Osteocyte (in vitro differentiated cells): Measurements from ENCODE around the gene ANTXR1. TPM values are rescaled to one million over a fixed set of nuclear protein-coding genes. Genes with fewer than 3 reads are reported as not detected.
"Not testable (repeated sequence)": the region's sequence is repeated elsewhere in the genome, so short reads cannot be mapped to it uniquely, and the experiment has no call there.

Experiments
- DNase-seq: peaks from one replicate; pipeline ENCODE4 v3.0.0; 2021; ENCODE audit warnings: mixed read lengths; ENCODE audit not compliant: unreplicated experiment; ENCODE audit errors: extremely low spot score
- H3K27ac Mint-ChIP-seq: one replicate; pipeline ENCODE4 v1.8.0; 2021; ENCODE audit warnings: mild to moderate bottlenecking, mixed read lengths; ENCODE audit not compliant: unreplicated experiment
- H3K27me3 Mint-ChIP-seq: one replicate; pipeline ENCODE4 v1.8.0; 2021; ENCODE audit warnings: mixed read lengths; ENCODE audit not compliant: unreplicated experiment
- H3K36me3 Mint-ChIP-seq: one replicate; pipeline ENCODE4 v1.8.0; 2021; ENCODE audit warnings: mixed read lengths; ENCODE audit not compliant: unreplicated experiment
- H3K4me1 Mint-ChIP-seq: one replicate; pipeline ENCODE4 v1.8.0; 2021; ENCODE audit warnings: mixed read lengths; ENCODE audit not compliant: unreplicated experiment
- H3K4me3 Mint-ChIP-seq: one replicate; pipeline ENCODE4 v1.8.0; 2021; ENCODE audit warnings: mild to moderate bottlenecking, moderate library complexity, mixed read lengths; ENCODE audit not compliant: unreplicated experiment
- H3K9me3 Mint-ChIP-seq: one replicate; pipeline ENCODE4 v1.8.0; 2021; ENCODE audit warnings: mixed read lengths; ENCODE audit not compliant: unreplicated experiment
- total RNA-seq: library from RNA; stranded (reverse); gene quantifications from 2 replicates; pipeline ENCODE4 v1.2.1, GENCODE V29; 2021
- TF ChIP-seq, protein P1 (sequence below): fragments of 200-600 bp; sonication (generic); IDR thresholded peaks from 2 replicates; pipeline ENCODE4 v1.5.0; 2021; ENCODE audit warnings: antibody characterized with exemption, mild to moderate bottlenecking, moderate library complexity

Gene ANTXR1
- total RNA-seq, 1 donor from 2014 or later, result 144 TPM

DNA sequence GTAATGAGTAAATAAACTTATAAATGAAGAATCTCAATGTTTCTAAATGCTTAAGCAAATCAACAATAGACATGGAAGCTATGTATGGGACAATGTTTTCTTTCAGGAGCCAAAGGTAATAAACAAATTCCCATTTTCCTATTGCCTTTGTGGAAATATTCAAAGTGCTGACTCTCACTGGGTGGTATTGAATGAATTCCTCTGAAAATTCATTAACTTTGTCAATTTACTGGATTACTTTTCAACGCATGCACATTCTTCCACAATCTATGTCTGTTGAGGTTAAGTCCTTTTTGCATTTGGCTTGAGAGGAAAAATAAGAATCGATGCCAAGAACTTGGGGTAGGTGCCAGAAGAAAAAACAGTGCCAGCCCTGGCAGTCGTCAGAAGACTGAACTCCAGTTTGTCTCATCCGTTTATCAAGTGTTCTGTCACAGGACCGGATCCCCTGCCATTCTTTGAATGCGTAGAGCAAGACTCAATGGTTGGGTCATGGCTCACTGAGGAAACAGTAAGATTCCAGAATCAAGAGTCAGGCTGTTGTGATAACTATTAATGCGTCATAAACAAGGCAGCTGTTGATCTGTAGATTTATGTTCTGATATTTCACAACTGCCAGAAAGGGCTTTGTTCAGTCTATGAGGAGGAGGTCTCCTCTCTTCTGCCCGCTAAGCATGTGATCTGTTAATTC is 240.8 kb downstream of the ANTXR1 start:
- H3K4me1 Mint-ChIP-seq, result peaks cover 10% of the 10 kb centered on the region
- no peak for DNase-seq
- H3K9me3 Mint-ChIP-seq, result peaks cover 16% of the 10 kb centered on the region

GRCh38 chr2:69255760-69256159 is 242.8 kb downstream of the ANTXR1 start:
- Mint-ChIP-seq H3K9me3 (peaks cover 31% of the 10 kb centered on the region), H3K4me1 (peaks cover 10% of the 10 kb centered on the region), H3K4me3 (no peak overlapping the region), H3K27ac (no peak overlapping the region), H3K36me3 (peaks cover 6% of the 10 kb centered on the region), H3K27me3 (peaks cover 5% of the 10 kb centered on the region)
- TF ChIP-seq, protein P1, sequence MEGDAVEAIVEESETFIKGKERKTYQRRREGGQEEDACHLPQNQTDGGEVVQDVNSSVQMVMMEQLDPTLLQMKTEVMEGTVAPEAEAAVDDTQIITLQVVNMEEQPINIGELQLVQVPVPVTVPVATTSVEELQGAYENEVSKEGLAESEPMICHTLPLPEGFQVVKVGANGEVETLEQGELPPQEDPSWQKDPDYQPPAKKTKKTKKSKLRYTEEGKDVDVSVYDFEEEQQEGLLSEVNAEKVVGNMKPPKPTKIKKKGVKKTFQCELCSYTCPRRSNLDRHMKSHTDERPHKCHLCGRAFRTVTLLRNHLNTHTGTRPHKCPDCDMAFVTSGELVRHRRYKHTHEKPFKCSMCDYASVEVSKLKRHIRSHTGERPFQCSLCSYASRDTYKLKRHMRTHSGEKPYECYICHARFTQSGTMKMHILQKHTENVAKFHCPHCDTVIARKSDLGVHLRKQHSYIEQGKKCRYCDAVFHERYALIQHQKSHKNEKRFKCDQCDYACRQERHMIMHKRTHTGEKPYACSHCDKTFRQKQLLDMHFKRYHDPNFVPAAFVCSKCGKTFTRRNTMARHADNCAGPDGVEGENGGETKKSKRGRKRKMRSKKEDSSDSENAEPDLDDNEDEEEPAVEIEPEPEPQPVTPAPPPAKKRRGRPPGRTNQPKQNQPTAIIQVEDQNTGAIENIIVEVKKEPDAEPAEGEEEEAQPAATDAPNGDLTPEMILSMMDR, result no peak
- no peak for DNase-seq

More for the DNA sequence above, 240.8 kb downstream of the ANTXR1 start:
- Mint-ChIP-seq H3K27ac (peak overlapping the region; percentile 15), H3K4me3 (no peak overlapping the region), H3K36me3 (peaks cover 2% of the 10 kb centered on the region), H3K27me3 (peaks cover 5% of the 10 kb centered on the region)
- TF ChIP-seq, protein P1, result no peak

- DNase-seq, H3K4me3 Mint-ChIP-seq, H3K27me3 Mint-ChIP-seq, H3K36me3 Mint-ChIP-seq, H3K4me1 Mint-ChIP-seq, H3K27ac Mint-ChIP-seq: not testable (repeated sequence)
- peaks cover 55% of the 10 kb centered on the region for H3K9me3 Mint-ChIP-seq
These were observed 247.1 kb downstream of the ANTXR1 start for GRCh38 chr2:69259994-69260591.

DNA sequence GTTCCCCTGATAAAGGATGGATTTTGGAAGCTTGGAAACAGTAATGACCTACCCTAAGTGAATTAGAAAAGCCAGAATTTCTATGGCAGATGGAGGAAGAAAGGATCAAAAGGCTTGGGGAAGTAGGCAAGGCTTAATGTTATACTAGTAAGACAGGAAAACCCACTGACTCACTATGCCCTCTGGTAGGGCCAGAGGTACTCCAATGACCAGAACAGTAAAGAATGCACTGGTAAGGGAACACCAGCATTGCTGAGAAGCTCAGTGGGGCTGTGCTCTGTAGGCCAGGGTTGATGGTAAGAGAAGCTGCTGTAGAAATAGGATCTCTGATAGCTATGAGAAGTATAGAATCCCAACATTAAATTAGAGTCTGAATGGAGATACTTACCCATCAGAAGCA is 247.7 kb downstream of the ANTXR1 start:
- Mint-ChIP-seq H3K27ac (no peak overlapping the region), H3K9me3 (peaks cover 55% of the 10 kb centered on the region)
- TF ChIP-seq, protein P1, result no peak

DNA sequence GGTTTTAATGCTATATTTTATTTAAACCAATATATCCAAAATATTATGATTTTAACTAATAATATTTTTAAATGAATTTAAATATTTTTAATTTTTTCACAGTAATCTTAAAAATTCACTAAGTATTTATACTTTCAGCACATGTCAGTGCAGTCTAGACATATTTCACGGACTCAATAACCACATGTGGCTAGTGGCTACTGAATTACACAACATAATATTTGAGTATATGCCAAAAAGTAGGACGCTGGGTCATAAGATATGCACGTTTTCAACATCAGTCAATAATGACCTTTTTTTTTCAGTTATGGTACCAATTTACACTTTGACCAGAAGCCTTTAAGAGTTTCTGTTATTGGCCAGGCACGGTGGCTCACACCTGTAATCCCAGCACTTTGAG is 256.4 kb downstream of the ANTXR1 start:
- no peak overlapping the region for H3K27ac Mint-ChIP-seq
- no peaks in the 10 kb centered on the region for H3K36me3 Mint-ChIP-seq
- peaks cover 12% of the 10 kb centered on the region for H3K27me3 Mint-ChIP-seq
- peaks cover 16% of the 10 kb centered on the region for H3K4me1 Mint-ChIP-seq
- no peak overlapping the region for H3K4me3 Mint-ChIP-seq
- no peaks in the 10 kb centered on the region for H3K9me3 Mint-ChIP-seq
- no peak for DNase-seq
- TF ChIP-seq, protein P1, result no peak

More for the DNA sequence above, 247.7 kb downstream of the ANTXR1 start:
- peaks cover 5% of the 10 kb centered on the region for H3K27me3 Mint-ChIP-seq
- no peaks in the 10 kb centered on the region for H3K4me1 Mint-ChIP-seq
- H3K4me3 Mint-ChIP-seq, result no peak overlapping the region
- no peak for DNase-seq
- H3K36me3 Mint-ChIP-seq, result peaks cover 8% of the 10 kb centered on the region
